HepG2 (cell line): ENCODE measurements around the gene GNL2. TPM values are rescaled to one million over a fixed set of nuclear protein-coding genes. Genes with fewer than 3 reads are reported as not detected.

Experiments
- ARNT ChIP-seq: fragments of 450-650 bp; IDR thresholded peaks from 2 replicates; pipeline ENCODE4 v1.6.1; 2017
- ATAD3A ChIP-seq: sonication (generic); formaldehyde crosslinking; IDR thresholded peaks from 2 replicates; pipeline ENCODE4 v1.4.0; 2020; ENCODE audit warnings: missing genetic modification reagents
- CREM ChIP-seq, 2 experiments: sonication (generic) in 1 of 2; formaldehyde crosslinking in 1 of 2; IDR thresholded peaks; 2 replicates each; pipeline versions ENCODE4 v1.4.0 to v1.6.1; 2016 to 2020; ENCODE audit warnings: antibody characterized with exemption in 1 of 2, mild to moderate bottlenecking in 1 of 2, missing genetic modification reagents in 1 of 2
- ELF1 ChIP-seq: sonication (generic); formaldehyde crosslinking; IDR thresholded peaks from 2 replicates; pipeline ENCODE4 v1.4.0; 2020; ENCODE audit warnings: missing genetic modification reagents
- GTF3A ChIP-seq: sonication (generic); formaldehyde crosslinking; conservative IDR thresholded peaks from 2 replicates; pipeline ENCODE4 v1.4.0; 2020; ENCODE audit warnings: mild to moderate bottlenecking, missing genetic modification reagents
- KDM3A ChIP-seq: IDR thresholded peaks from 2 replicates; pipeline ENCODE4 v1.6.1; 2018; ENCODE audit warnings: low read depth, missing compliant biosample characterization
- KDM4B ChIP-seq: sonication (generic); formaldehyde crosslinking; IDR thresholded peaks from 2 replicates; pipeline ENCODE4 v1.4.0; 2020; ENCODE audit warnings: missing genetic modification reagents
- KMT2A ChIP-seq: sonication (generic); formaldehyde crosslinking; IDR thresholded peaks from 2 replicates; pipeline ENCODE4 v1.4.0; 2020; ENCODE audit warnings: missing genetic modification reagents
- PITX1 ChIP-seq: sonication (generic); formaldehyde crosslinking; IDR thresholded peaks from 2 replicates; pipeline ENCODE4 v1.5.1; 2020; ENCODE audit warnings: mild to moderate bottlenecking, missing genetic modification reagents
- SAFB2 ChIP-seq: sonication (generic); formaldehyde crosslinking; IDR thresholded peaks from 2 replicates; pipeline ENCODE4 v1.5.1; 2020; ENCODE audit warnings: missing genetic modification reagents, low read depth, mild to moderate bottlenecking, borderline replicate concordance
- SNAI1 ChIP-seq: sonication (generic); formaldehyde crosslinking; IDR thresholded peaks from 2 replicates; pipeline ENCODE4 v1.5.0; 2020; ENCODE audit warnings: mild to moderate bottlenecking, missing genetic modification reagents, borderline replicate concordance
- YEATS2 ChIP-seq: sonication (generic); formaldehyde crosslinking; IDR thresholded peaks from 2 replicates; pipeline ENCODE4 v1.4.0; 2020; ENCODE audit warnings: missing genetic modification reagents, borderline replicate concordance
- ZNF543 ChIP-seq: sonication (generic); formaldehyde crosslinking; IDR thresholded peaks from 2 replicates; pipeline ENCODE4 v1.4.0; 2020; ENCODE audit warnings: mild to moderate bottlenecking, missing genetic modification reagents
- ZNF589 ChIP-seq: sonication (generic); formaldehyde crosslinking; conservative IDR thresholded peaks from 2 replicates; pipeline ENCODE4 v1.8.0; 2022; ENCODE audit warnings: mild to moderate bottlenecking, moderate library complexity, missing genetic modification reagents
- polyA plus RNA-seq, 8 experiments: library from polyadenylated mRNA; depleted of rRNA in 3 of 8; stranded (reverse) in 7 of 8; unstranded in 1 of 8; fragments of >200 nt; fragmentation: Illumina TruSeq in 4 of 8; extraction: Trizol in 4 of 8; gene quantifications; 2 replicates each; pipeline versions ENCODE4 v1.2.1 to v1.2.3, GENCODE V29; 2011 to 2016; ENCODE audit warnings: low read depth in 4 of 8, missing spikeins in 1 of 8, mixed read lengths in 1 of 8; ENCODE audit not compliant: insufficient read depth in 1 of 8
- total RNA-seq, 5 experiments: library from RNA; depleted of rRNA; stranded (reverse); fragments of >200 nt; fragmentation: Illumina TruSeq; extraction: Trizol; gene quantifications; 2 replicates each; pipeline ENCODE4 v1.2.3, GENCODE V29; 2016; ENCODE audit warnings: low read depth in 1 of 5
- TF ChIP-seq, protein P1 (sequence below): sonication (generic); formaldehyde crosslinking; IDR thresholded peaks from 2 replicates; pipeline ENCODE4 v1.4.0; 2020; ENCODE audit warnings: missing genetic modification reagents
- TF ChIP-seq, protein P2 (sequence below): IDR thresholded peaks from 2 replicates; pipeline ENCODE4 v1.6.1; 2016; ENCODE audit warnings: low read depth, control low read depth
- TF ChIP-seq, protein P3 (sequence below): IDR thresholded peaks from 2 replicates; pipeline ENCODE4 v1.6.1; 2016; ENCODE audit warnings: mild to moderate bottlenecking
- TF ChIP-seq, protein P4 (sequence below): sonication (generic); formaldehyde crosslinking; IDR thresholded peaks from 2 replicates; pipeline ENCODE4 v1.8.1; 2023; ENCODE audit warnings: mild to moderate bottlenecking, inconsistent platforms, moderate library complexity, missing genetic modification reagents, borderline replicate concordance
- TF ChIP-seq, protein P5 (sequence below): IDR thresholded peaks from 2 replicates; pipeline ENCODE4 v1.6.1; 2018; ENCODE audit warnings: missing genetic modification reagents
- TF ChIP-seq, protein P6 (sequence below): sonication (generic); formaldehyde crosslinking; IDR thresholded peaks from 2 replicates; pipeline ENCODE4 v1.8.1; 2023; ENCODE audit warnings: mild to moderate bottlenecking, missing genetic modification reagents

GNL2 gene
- total and polyA plus RNA-seq, 2 of the 13 experiments (the other 11 are each of a cell fraction or from before 2014, with no cell fraction given), result 32.1 to 72.1 TPM

DNA sequence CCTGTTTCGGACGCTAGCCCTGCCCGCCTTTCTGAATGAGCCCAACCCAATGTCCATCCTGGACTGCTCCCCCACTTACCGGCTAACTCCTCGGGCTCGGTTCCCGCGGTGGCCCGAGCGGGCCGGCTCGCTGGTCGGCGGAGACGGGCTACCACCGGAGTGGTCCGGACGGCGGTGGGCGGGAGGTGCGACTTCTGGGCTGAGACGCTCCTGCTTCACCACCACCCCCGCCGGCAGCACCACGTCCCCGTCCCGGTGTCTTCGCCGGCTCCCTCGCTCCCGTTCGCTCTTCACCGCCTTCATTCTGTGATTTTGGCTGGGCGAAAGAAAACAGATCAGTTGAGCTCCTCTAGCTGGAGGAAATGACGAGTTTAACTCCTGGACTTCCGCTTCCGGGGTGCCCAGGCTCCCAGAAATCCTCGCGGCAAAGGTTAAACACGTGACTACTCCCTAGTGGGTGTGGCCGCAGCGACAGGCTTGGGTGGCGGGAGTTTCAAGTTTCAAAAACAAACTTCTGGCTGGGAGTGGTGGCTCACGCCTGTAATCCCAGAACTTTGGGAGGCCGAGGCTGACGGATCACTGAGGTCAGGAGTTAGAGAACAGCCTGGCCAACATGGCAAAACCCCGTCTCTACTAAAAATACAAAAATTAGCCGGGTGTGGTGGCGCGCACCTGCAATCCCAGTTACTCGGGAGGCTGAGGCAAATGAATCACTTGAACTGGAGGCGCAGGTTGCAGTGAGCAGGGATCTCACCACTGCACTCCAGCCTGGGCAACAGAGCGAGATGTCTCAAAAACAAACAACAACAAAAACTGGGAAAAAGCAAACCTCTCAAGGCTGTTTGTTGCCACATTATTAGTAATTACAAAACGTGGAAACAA, 41.6 kb downstream of the GNL2 start, which contains the start of gene SNIP1 (continued):
- TF ChIP-seq ATAD3A (CRISPR knock-in tag) (no peak), ELF1 (peak; percentile 95), KDM3A (CRISPR knock-in tag) (peak; percentile 59; the same call in 1 of the 2 replicates), CREM (IDR thresholded peaks at IDR 0.05) (peak; percentile 96), CREM (CRISPR knock-in tag; IDR thresholded peaks at IDR 0.05) (no peak), GTF3A (CRISPR knock-in tag) (no peak), KMT2A (peak; percentile 83), YEATS2 (peak; percentile 93), SNAI1 (no peak), ZNF589 (CRISPR knock-in tag) (no peak; the same call in 1 of the 2 replicates), KDM4B (CRISPR knock-in tag) (peak; percentile 33; the same call in 1 of the 2 replicates), ZNF543 (CRISPR knock-in tag) (no peak), PITX1 (CRISPR knock-in tag) (peak; percentile 45), SAFB2 (CRISPR knock-in tag) (0 out of 2 replicates have a peak, but pooled peaks have one; percentile 22), ARNT (no peak)
- TF ChIP-seq, protein P1, sequence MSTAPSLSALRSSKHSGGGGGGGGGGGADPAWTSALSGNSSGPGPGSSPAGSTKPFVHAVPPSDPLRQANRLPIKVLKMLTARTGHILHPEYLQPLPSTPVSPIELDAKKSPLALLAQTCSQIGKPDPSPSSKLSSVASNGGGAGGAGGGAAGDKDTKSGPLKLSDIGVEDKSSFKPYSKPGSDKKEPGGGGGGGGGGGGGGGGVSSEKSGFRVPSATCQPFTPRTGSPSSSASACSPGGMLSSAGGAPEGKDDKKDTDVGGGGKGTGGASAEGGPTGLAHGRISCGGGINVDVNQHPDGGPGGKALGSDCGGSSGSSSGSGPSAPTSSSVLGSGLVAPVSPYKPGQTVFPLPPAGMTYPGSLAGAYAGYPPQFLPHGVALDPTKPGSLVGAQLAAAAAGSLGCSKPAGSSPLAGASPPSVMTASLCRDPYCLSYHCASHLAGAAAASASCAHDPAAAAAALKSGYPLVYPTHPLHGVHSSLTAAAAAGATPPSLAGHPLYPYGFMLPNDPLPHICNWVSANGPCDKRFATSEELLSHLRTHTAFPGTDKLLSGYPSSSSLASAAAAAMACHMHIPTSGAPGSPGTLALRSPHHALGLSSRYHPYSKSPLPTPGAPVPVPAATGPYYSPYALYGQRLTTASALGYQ (CRISPR knock-in tag), result peak; percentile 65; the same call in 1 of the 2 replicates
- TF ChIP-seq, protein P2, sequence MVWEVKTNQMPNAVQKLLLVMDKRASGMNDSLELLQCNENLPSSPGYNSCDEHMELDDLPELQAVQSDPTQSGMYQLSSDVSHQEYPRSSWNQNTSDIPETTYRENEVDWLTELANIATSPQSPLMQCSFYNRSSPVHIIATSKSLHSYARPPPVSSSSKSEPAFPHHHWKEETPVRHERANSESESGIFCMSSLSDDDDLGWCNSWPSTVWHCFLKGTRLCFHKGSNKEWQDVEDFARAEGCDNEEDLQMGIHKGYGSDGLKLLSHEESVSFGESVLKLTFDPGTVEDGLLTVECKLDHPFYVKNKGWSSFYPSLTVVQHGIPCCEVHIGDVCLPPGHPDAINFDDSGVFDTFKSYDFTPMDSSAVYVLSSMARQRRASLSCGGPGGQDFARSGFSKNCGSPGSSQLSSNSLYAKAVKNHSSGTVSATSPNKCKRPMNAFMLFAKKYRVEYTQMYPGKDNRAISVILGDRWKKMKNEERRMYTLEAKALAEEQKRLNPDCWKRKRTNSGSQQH (CRISPR knock-in tag), result peak; percentile 63; the same call in 1 of the 2 replicates
- TF ChIP-seq, protein P3, sequence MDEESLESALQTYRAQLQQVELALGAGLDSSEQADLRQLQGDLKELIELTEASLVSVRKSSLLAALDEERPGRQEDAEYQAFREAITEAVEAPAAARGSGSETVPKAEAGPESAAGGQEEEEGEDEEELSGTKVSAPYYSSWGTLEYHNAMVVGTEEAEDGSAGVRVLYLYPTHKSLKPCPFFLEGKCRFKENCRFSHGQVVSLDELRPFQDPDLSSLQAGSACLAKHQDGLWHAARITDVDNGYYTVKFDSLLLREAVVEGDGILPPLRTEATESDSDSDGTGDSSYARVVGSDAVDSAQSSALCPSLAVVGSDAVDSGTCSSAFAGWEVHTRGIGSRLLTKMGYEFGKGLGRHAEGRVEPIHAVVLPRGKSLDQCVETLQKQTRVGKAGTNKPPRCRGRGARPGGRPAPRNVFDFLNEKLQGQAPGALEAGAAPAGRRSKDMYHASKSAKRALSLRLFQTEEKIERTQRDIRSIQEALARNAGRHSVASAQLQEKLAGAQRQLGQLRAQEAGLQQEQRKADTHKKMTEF, result peak; percentile 78
- TF ChIP-seq, protein P4, sequence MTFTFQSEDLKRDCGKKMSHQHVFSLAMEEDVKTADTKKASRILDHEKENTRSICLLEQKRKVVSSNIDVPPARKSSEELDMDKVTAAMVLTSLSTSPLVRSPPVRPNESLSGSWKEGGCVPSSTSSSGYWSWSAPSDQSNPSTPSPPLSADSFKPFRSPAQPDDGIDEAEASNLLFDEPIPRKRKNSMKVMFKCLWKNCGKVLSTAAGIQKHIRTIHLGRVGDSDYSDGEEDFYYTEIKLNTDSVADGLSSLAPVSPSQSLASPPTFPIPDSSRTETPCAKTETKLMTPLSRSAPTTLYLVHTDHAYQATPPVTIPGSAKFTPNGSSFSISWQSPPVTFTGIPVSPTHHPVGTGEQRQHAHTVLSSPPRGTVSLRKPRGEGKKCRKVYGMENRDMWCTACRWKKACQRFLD (CRISPR knock-in tag), result 0 out of 2 replicates have a peak, but pooled peaks have one; percentile 64
- TF ChIP-seq, protein P5, sequence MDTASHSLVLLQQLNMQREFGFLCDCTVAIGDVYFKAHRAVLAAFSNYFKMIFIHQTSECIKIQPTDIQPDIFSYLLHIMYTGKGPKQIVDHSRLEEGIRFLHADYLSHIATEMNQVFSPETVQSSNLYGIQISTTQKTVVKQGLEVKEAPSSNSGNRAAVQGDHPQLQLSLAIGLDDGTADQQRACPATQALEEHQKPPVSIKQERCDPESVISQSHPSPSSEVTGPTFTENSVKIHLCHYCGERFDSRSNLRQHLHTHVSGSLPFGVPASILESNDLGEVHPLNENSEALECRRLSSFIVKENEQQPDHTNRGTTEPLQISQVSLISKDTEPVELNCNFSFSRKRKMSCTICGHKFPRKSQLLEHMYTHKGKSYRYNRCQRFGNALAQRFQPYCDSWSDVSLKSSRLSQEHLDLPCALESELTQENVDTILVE (CRISPR knock-in tag), result peak; percentile 58; the same call in 1 of the 2 replicates
- TF ChIP-seq, protein P6, sequence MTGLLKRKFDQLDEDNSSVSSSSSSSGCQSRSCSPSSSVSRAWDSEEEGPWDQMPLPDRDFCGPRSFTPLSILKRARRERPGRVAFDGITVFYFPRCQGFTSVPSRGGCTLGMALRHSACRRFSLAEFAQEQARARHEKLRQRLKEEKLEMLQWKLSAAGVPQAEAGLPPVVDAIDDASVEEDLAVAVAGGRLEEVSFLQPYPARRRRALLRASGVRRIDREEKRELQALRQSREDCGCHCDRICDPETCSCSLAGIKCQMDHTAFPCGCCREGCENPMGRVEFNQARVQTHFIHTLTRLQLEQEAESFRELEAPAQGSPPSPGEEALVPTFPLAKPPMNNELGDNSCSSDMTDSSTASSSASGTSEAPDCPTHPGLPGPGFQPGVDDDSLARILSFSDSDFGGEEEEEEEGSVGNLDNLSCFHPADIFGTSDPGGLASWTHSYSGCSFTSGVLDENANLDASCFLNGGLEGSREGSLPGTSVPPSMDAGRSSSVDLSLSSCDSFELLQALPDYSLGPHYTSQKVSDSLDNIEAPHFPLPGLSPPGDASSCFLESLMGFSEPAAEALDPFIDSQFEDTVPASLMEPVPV (CRISPR knock-in tag), result no peak; the same call in 1 of the 2 replicates
